ENCODE measurements around the gene SLC35B1.

The SLC35B1 gene

DNA sequence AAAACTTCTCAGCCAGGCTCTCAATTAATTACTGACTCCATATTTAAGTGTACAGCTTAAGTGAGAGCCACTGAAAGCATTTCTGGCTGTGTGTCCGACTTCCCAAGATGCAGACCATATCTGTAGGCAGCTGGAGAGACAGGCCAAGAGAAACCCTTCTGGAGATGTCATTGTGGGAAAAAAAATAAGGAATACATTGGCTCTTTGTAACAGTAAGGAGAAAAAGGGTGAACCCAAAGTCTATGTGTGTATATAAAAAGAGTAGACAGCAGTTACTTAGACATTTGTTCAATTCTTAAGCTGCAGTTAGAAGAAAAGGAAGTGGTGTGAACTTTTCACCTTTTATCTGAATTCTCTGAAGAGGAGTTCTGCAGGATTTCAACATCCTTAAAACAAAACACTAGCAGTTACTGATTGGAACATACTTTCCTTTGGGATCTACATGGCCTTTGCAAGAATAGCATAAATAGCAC, 34.4 kb upstream of the SLC35B1 start:
- peak overlapping the region; percentile 64 for H3K4me2 ChIP-seq (ENCODE audit: low read length)
- no peaks in the 10 kb centered on the region for H4K20me1 ChIP-seq (ENCODE audit: control insufficient read depth, insufficient read depth, low read depth, low read length)
- TF ChIP-seq EZH2phosphoT487 (IDR thresholded peaks at IDR 0.05; ENCODE audit: borderline replicate concordance, low read length) = no peak
- TF ChIP-seq, protein P1, sequence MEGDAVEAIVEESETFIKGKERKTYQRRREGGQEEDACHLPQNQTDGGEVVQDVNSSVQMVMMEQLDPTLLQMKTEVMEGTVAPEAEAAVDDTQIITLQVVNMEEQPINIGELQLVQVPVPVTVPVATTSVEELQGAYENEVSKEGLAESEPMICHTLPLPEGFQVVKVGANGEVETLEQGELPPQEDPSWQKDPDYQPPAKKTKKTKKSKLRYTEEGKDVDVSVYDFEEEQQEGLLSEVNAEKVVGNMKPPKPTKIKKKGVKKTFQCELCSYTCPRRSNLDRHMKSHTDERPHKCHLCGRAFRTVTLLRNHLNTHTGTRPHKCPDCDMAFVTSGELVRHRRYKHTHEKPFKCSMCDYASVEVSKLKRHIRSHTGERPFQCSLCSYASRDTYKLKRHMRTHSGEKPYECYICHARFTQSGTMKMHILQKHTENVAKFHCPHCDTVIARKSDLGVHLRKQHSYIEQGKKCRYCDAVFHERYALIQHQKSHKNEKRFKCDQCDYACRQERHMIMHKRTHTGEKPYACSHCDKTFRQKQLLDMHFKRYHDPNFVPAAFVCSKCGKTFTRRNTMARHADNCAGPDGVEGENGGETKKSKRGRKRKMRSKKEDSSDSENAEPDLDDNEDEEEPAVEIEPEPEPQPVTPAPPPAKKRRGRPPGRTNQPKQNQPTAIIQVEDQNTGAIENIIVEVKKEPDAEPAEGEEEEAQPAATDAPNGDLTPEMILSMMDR (IDR thresholded peaks at IDR 0.05; ENCODE audit: low read depth, low read length, poor library complexity, severe bottlenecking) = no peak
- H3K4me1 ChIP-seq (ENCODE audit: control insufficient read depth, low read length) = peaks cover 77% of the 10 kb centered on the region
- 0 out of 2 replicates have a peak, but pooled peaks cover 3% of the 10 kb centered on the region for H3F3A ChIP-seq (ENCODE audit: control insufficient read depth, insufficient read depth)
- peaks cover 4% of the 10 kb centered on the region; the same call in 1 of the 2 replicates for H3K36me3 ChIP-seq (ENCODE audit: control insufficient read depth, low read length)
- H3K4me3 ChIP-seq (ENCODE audit: low read length) = peak overlapping the region; percentile 45
- H3K27ac ChIP-seq (ENCODE audit: low read depth, low read length) = peak overlapping the region; percentile 17; the same call in 1 of the 2 replicates
- no peaks in the 10 kb centered on the region for H3K27me3 ChIP-seq (ENCODE audit: control insufficient read depth, low read length)
- peaks cover 6% of the 10 kb centered on the region; the same call in 1 of the 2 replicates for H3K79me2 ChIP-seq (ENCODE audit: control insufficient read depth, low read length)
- H3K9me2 ChIP-seq (replicated peaks; ENCODE audit: control insufficient read depth, low read length) = no peaks in the 10 kb centered on the region
- H3K9me3 ChIP-seq (ENCODE audit: control insufficient read depth, insufficient read depth, low read length) = no peaks in the 10 kb centered on the region

DNA sequence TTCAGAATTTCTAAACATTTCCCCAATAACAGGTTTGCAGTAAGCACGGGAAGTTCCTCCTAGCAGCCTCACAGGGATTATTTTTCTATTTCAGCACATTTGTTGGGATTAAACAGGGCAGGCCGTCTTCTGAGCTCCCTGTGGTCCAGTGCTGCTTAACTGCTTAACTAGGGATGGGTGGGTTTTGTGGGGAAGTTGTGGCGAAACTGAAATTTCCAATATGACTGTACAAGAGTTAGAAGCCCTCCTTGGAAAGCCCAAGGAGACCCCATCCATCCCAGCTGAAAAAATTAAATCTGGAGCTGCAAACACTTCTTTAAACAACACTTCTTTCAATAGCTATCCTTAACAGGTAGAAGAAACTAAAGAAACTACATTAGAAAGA, 33.9 kb upstream of the SLC35B1 start:
- H3K4me3 ChIP-seq (ENCODE audit: low read length) = peak overlapping the region; percentile 45
- TF ChIP-seq EZH2phosphoT487 (IDR thresholded peaks at IDR 0.05; ENCODE audit: borderline replicate concordance, low read length) = no peak
- TF ChIP-seq, protein P1 (IDR thresholded peaks at IDR 0.05; ENCODE audit: low read depth, low read length, poor library complexity, severe bottlenecking) = no peak
- peaks cover 4% of the 10 kb centered on the region; the same call in 1 of the 2 replicates for H3K36me3 ChIP-seq (ENCODE audit: control insufficient read depth, low read length)
- no peaks in the 10 kb centered on the region for H3K9me2 ChIP-seq (replicated peaks; ENCODE audit: control insufficient read depth, low read length)
- H4K20me1 ChIP-seq (ENCODE audit: control insufficient read depth, insufficient read depth, low read depth, low read length) = no peaks in the 10 kb centered on the region
- H3K4me2 ChIP-seq (ENCODE audit: low read length) = peak overlapping the region; percentile 64
- H3K79me2 ChIP-seq (ENCODE audit: control insufficient read depth, low read length) = peaks cover 6% of the 10 kb centered on the region; the same call in 1 of the 2 replicates
- peak overlapping the region; percentile 17 for H3K27ac ChIP-seq (ENCODE audit: low read depth, low read length)
- peaks cover 72% of the 10 kb centered on the region for H3K4me1 ChIP-seq (ENCODE audit: control insufficient read depth, low read length)
- H3F3A ChIP-seq (ENCODE audit: control insufficient read depth, insufficient read depth) = 0 out of 2 replicates have a peak, but pooled peaks cover 3% of the 10 kb centered on the region
- no peaks in the 10 kb centered on the region for H3K9me3 ChIP-seq (ENCODE audit: control insufficient read depth, insufficient read depth, low read length)
- no peaks in the 10 kb centered on the region for H3K27me3 ChIP-seq (ENCODE audit: control insufficient read depth, low read length)

DNA sequence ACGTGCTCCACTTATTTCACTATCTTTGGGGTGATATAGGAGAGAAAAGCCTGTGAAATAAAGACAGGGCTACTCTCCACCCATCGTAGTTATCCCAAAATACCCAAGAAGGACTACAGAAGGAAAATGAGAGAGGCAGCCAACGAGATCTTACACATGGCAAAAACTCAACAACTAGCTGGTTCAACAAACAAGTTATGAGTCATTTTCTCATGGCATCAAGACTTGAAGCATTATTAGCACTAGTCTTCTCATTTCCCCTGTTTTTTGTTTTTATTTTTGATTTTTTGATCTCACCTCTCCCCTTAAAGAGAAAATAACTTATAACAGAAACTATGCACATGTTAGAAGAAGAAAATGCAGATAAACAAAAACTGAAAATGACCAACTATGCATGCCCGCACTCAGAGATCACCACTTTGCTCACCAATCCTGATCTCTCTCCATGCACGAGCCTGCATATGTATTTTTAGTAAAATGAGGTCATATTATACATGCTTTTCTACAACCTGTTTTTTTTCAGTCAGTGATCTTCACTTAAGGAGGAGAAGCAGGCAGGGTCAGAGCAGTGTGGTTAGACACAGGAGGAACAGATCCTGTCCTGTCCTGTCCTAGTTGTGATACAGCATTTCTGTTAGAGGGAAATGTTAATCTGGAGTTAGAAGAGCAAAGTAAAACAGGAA, 33.4 kb upstream of the SLC35B1 start:
- H4K20me1 ChIP-seq (ENCODE audit: control insufficient read depth, insufficient read depth, low read depth, low read length) = no peaks in the 10 kb centered on the region
- peaks cover 6% of the 10 kb centered on the region; the same call in 1 of the 2 replicates for H3K79me2 ChIP-seq (ENCODE audit: control insufficient read depth, low read length)
- H3K36me3 ChIP-seq (ENCODE audit: control insufficient read depth, low read length) = peaks cover 4% of the 10 kb centered on the region; the same call in 1 of the 2 replicates

More for the DNA sequence above, 33.4 kb upstream of the SLC35B1 start:
- Histone ChIP-seq H3K9me3 (ENCODE audit: control insufficient read depth, insufficient read depth, low read length) (no peaks in the 10 kb centered on the region), H3K27me3 (ENCODE audit: control insufficient read depth, low read length) (no peaks in the 10 kb centered on the region), H3K4me3 (ENCODE audit: low read length) (peak overlapping the region; percentile 45), H3K4me2 (ENCODE audit: low read length) (peak overlapping the region; percentile 64), H3K9me2 (replicated peaks; ENCODE audit: control insufficient read depth, low read length) (no peaks in the 10 kb centered on the region), H3F3A (ENCODE audit: control insufficient read depth, insufficient read depth) (0 out of 2 replicates have a peak, but pooled peaks cover 3% of the 10 kb centered on the region), H3K4me1 (ENCODE audit: control insufficient read depth, low read length) (peaks cover 66% of the 10 kb centered on the region), H3K27ac (ENCODE audit: low read depth, low read length) (peak overlapping the region; percentile 12; the same call in 1 of the 2 replicates)
- TF ChIP-seq EZH2phosphoT487 (IDR thresholded peaks at IDR 0.05; ENCODE audit: borderline replicate concordance, low read length) = no peak
- TF ChIP-seq, protein P1 (IDR thresholded peaks at IDR 0.05; ENCODE audit: low read depth, low read length, poor library complexity, severe bottlenecking) = no peak
